Measurements from ENCODE around the gene PRKAA2.

PRKAA2 gene

DNA sequence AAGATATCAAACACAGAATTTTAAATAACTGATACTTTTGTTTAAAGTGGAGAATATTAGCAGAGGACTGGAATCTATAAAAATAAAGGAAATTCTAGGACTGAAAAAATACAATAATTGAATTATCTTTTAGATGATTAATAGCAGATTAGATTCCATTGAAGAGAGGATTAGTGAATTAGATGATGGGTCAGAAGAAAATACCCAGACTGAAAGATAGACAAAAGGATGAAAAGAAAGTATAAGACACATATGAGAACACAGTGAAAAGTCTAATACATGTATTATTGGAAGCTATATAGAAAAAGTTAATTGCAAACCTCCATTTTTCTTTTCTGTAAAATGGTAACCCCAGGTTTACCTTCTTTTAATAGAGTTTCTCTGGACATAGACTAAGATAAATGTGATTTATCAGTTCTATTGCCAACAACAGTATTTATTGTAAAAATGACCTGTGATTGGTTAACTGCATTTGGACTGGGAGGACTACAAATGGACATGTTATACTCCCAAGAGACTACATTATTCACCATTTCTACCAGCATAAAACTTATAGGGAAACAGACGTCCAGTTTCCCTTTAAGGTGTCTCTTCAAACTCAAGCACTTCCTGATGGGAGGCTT, 11.0 kb downstream of the PRKAA2 start:
- no peak for TF ChIP-seq CTCF (IDR thresholded peaks at IDR 0.05; ENCODE audit: low read depth, low read length, missing control alignments)
- no peak overlapping the region for H3K4me3 ChIP-seq (replicated peaks; ENCODE audit: low read depth, low read length)
- DNase-seq (ENCODE audit: extremely low read depth, low read depth) = no peak

- DNase-seq (ENCODE audit: extremely low read depth, low read depth) = no peak
- no peak for TF ChIP-seq CTCF (IDR thresholded peaks at IDR 0.05; ENCODE audit: low read depth, low read length, missing control alignments)
Observed at GRCh38 chr1:56658254-56658653, 13.1 kb downstream of the PRKAA2 start.

GRCh38 chr1:56660293-56660692, 15.2 kb downstream of the PRKAA2 start:
- no peak for TF ChIP-seq CTCF (IDR thresholded peaks at IDR 0.05; ENCODE audit: low read depth, low read length, missing control alignments)
- no peak overlapping the region for H3K4me3 ChIP-seq (replicated peaks; ENCODE audit: low read depth, low read length)
- DNase-seq (ENCODE audit: extremely low read depth, low read depth) = no peak

More at GRCh38 chr1:56658254-56658653, 13.1 kb downstream of the PRKAA2 start:
- H3K4me3 ChIP-seq (replicated peaks; ENCODE audit: low read depth, low read length) = no peak overlapping the region

DNA sequence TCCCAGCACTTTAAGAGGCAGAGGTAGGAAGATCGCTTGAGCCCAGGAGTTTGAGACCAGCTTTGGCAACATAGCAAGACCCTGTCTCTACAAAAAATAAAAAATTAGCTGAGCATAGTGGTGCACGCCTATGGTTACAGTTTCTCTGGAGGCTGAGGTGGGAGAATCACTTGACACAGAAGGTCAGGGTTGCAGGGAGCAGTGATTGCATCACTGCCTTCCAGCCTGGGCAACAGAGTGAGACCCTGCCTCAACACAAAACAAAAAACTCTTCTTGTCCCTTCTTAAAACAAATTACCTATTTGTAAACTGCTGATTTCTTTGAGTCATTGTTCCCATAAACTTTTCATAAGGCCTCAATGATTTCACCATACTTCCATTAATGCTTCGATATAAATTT, 18.7 kb downstream of the PRKAA2 start:
- no peak for TF ChIP-seq CTCF (IDR thresholded peaks at IDR 0.05; ENCODE audit: low read depth, low read length, missing control alignments)
- no peak overlapping the region for H3K4me3 ChIP-seq (replicated peaks; ENCODE audit: low read depth, low read length)
- no peak for DNase-seq (ENCODE audit: extremely low read depth, low read depth)

- TF ChIP-seq CTCF (IDR thresholded peaks at IDR 0.05; ENCODE audit: low read depth, low read length, missing control alignments) = no peak
- DNase-seq (ENCODE audit: extremely low read depth, low read depth) = no peak
- no peak overlapping the region for H3K4me3 ChIP-seq (replicated peaks; ENCODE audit: low read depth, low read length)
Observed at GRCh38 chr1:56665384-56665783, 20.3 kb downstream of the PRKAA2 start.

GRCh38 chr1:56666112-56666608, 21.0 kb downstream of the PRKAA2 start:
- no peak for TF ChIP-seq CTCF (IDR thresholded peaks at IDR 0.05; ENCODE audit: low read depth, low read length, missing control alignments)
- no peak overlapping the region for H3K4me3 ChIP-seq (replicated peaks; ENCODE audit: low read depth, low read length)
- DNase-seq (ENCODE audit: extremely low read depth, low read depth) = no peak

- no peak overlapping the region for H3K4me3 ChIP-seq (replicated peaks; ENCODE audit: low read depth, low read length)
- TF ChIP-seq CTCF (IDR thresholded peaks at IDR 0.05; ENCODE audit: low read depth, low read length, missing control alignments) = no peak
- DNase-seq (ENCODE audit: extremely low read depth, low read depth) = no peak
Observed at GRCh38 chr1:56670350-56670749, 25.2 kb downstream of the PRKAA2 start.
